C4-2B (cell line): Measurements from ENCODE around the gene RNF31.

Experiments
- CTCF ChIP-seq: fragments of 450-650 bp; conservative IDR thresholded peaks from 2 replicates; pipeline ENCODE4 v1.5.1; 2017; ENCODE audit warnings: mild to moderate bottlenecking
- ZFX ChIP-seq: fragments of 450-650 bp; IDR thresholded peaks from 2 replicates; pipeline ENCODE4 v1.6.1; 2017

DNA sequence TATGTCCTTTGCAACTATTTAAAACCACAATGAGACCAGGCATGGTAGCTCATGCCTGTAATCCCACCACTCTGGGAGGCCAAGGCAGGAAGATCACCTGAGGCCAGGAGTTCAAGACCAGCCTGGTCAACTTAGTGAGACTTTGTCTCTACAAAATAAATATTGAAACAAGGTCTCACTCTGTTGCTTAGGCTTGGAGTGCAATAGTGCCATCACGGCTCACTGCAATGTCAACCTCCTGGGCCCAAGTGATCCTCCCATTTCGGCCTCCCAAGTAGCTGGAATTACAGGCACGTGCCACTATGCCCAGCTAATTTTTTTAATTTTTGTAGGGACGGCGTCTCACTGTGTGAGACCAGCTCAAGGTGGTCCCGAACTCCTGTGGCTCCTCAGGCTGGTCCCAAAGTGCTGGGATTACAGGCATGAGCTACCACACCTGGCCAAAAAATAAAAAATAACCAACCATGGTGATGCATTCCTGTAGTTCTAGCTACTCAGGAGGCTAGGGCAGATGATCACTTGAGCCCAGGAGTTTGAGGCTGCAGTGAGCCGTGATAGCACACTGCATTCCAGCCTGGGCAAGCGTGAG, 17.8 kb upstream of the RNF31 start:
- no peak for TF ChIP-seq CTCF
- TF ChIP-seq ZFX, result no peak
